Natural killer cell (primary cell): ENCODE data around the gene RENBP. TPM values are rescaled to one million over a fixed set of nuclear protein-coding genes. Genes with fewer than 3 reads are reported as not detected.
A peak's percentile ranks its signal among the peaks of the same experiment; 100 is the strongest.

Experiments used
- ATAC-seq, 3 donors: fragments of 150-1000 bp in 2 of 3; fragments of 200-7000 bp in 1 of 3; cut with Tn5 transposase; 1 replicate in 1 of 3; 2 replicates in 2 of 3; pipeline ENCODE4 v1.10.0; 2021; ENCODE audit warnings: mild to moderate bottlenecking in 2 of 3, moderate library complexity in 2 of 3
- DNase-seq, 2 donors: peaks; one replicate each; pipeline versions ENCODE4 v3.0.0 to v3.0.0-alpha.2; 2013 to 2021; ENCODE audit warnings: mixed read lengths in 1 of 2
- H3K27ac ChIP-seq: one replicate; pipeline ENCODE4 v1.5.1; 2013; ENCODE audit warnings: mild to moderate bottlenecking, low read length
- H3K27me3 ChIP-seq: one replicate; pipeline ENCODE4 v1.6.1; 2013; ENCODE audit warnings: low read length; ENCODE audit not compliant: control insufficient read depth, insufficient read depth
- H3K36me3 ChIP-seq: one replicate; pipeline ENCODE4 v1.6.1; 2013; ENCODE audit warnings: low read length; ENCODE audit not compliant: control insufficient read depth, insufficient read depth
- H3K4me1 ChIP-seq: one replicate; pipeline ENCODE4 v1.6.1; 2013; ENCODE audit warnings: low read length; ENCODE audit not compliant: control insufficient read depth, insufficient read depth
- H3K4me3 ChIP-seq: one replicate; pipeline ENCODE4 v1.5.1; 2013; ENCODE audit warnings: low read length
- H3K9me3 ChIP-seq: one replicate; pipeline ENCODE4 v1.6.1; 2013; ENCODE audit warnings: low read length; ENCODE audit not compliant: control insufficient read depth, insufficient read depth
- H3K27ac Mint-ChIP-seq, 2 donors: one replicate each; pipeline ENCODE4 v1.8.0; 2022; ENCODE audit warnings: mild to moderate bottlenecking in 2 of 2, mixed read lengths in 2 of 2, moderate library complexity in 1 of 2
- H3K27me3 Mint-ChIP-seq, 2 donors: one replicate each; pipeline ENCODE4 v1.8.0; 2022; ENCODE audit warnings: low read depth in 2 of 2, mixed read lengths in 2 of 2
- H3K36me3 Mint-ChIP-seq: one replicate; pipeline ENCODE4 v1.8.0; 2022; ENCODE audit warnings: mixed read lengths
- H3K4me1 Mint-ChIP-seq, 2 donors: one replicate each; pipeline ENCODE4 v1.8.0; 2022; ENCODE audit warnings: mixed read lengths in 2 of 2
- H3K4me3 Mint-ChIP-seq: one replicate; pipeline ENCODE4 v1.8.0; 2022; ENCODE audit warnings: mild to moderate bottlenecking, moderate library complexity, mixed read lengths
- H3K9me3 Mint-ChIP-seq, 2 donors: one replicate each; pipeline ENCODE4 v1.8.0; 2022; ENCODE audit warnings: mixed read lengths in 2 of 2
- CTCF ChIP-seq: fragments of 200-600 bp; IDR thresholded peaks from one replicate; pipeline ENCODE4 v1.8.0; 2022; ENCODE audit warnings: antibody characterized with exemption
- WGBS: methylation state at CpG from one replicate; pipeline ENCODE4 v1.1.7; 2013; ENCODE audit warnings: missing lambda C conversion rate; ENCODE audit not compliant: insufficient coverage; 5-methylcytosine and 5-hydroxymethylcytosine counted together
- intact Hi-C: fragments of 100-400 bp; cut with micrococcal nuclease; formaldehyde crosslinking; loops from one replicate; pipeline ENCODE4 v1.14.2; 2022
- total RNA-seq, 4 donors: library from RNA; stranded (reverse); fragments of 120-200 nt in 1 of 4; gene quantifications; one replicate each; pipeline versions ENCODE4 v1.2.3 to v1.2.4, GENCODE V29; 2013 to 2022

RENBP gene
- total RNA-seq, 3 donors from 2014 or later (not counting 1 experiment from before 2014, with no cell fraction given): 14.3 to 17.1 (median 15.2) TPM

GRCh38 chrX:153934148-153934761, 10.2 kb downstream of the RENBP start:
- peak; percentile 18 to 40 (median 27) for ATAC-seq
- no peaks in the 10 kb centered on the region for H3K27me3 ChIP-seq
- Mint-ChIP-seq H3K36me3 (no peaks in the 10 kb centered on the region), H3K4me1 (peaks cover 4 to 18% of the 10 kb centered on the region in 2 donors), H3K27ac (peak overlapping the region; percentile 50 to 64), H3K9me3 (no peaks in the 10 kb centered on the region), H3K4me3 (peak overlapping the region; percentile 86), H3K27me3 (no peaks in the 10 kb centered on the region)
- no peak for TF ChIP-seq CTCF
- peaks cover 21% of the 10 kb centered on the region for H3K4me1 ChIP-seq
- H3K4me3 ChIP-seq: peak overlapping the region; percentile 46
- no peak for DNase-seq
- intact Hi-C loops: no loop called here
- peaks cover 22% of the 10 kb centered on the region for H3K36me3 ChIP-seq
- 8% methylated on average over 32 of the region's 33 CpGs for WGBS
- H3K27ac ChIP-seq: no peak overlapping the region
- no peaks in the 10 kb centered on the region for H3K9me3 ChIP-seq

GRCh38 chrX:153933748-153934147, 10.7 kb downstream of the RENBP start:
- H3K27me3 ChIP-seq: no peaks in the 10 kb centered on the region
- intact Hi-C loops: no loop called here
- Mint-ChIP-seq H3K27me3 (no peaks in the 10 kb centered on the region), H3K9me3 (no peaks in the 10 kb centered on the region), H3K36me3 (no peaks in the 10 kb centered on the region), H3K4me3 (peak overlapping the region; percentile 86), H3K4me1 (peaks cover 4 to 18% of the 10 kb centered on the region in 2 donors), H3K27ac (peak overlapping the region; percentile 50 to 64)
- no peaks in the 10 kb centered on the region for H3K9me3 ChIP-seq
- H3K36me3 ChIP-seq: peaks cover 22% of the 10 kb centered on the region
- H3K27ac ChIP-seq: no peak overlapping the region
- no peak for TF ChIP-seq CTCF
- 47% methylated on average over 6 of the region's 7 CpGs for WGBS
- no peak overlapping the region for H3K4me3 ChIP-seq
- H3K4me1 ChIP-seq: peaks cover 27% of the 10 kb centered on the region
- ATAC-seq: no peak
- DNase-seq: no peak

GRCh38 chrX:153932220-153932915, 12.1 kb downstream of the RENBP start:
- peak overlapping the region; percentile 45 for H3K4me3 Mint-ChIP-seq
- H3K27ac ChIP-seq: no peak overlapping the region
- H3K4me3 ChIP-seq: no peak overlapping the region
- intact Hi-C loops: no loop called here
- H3K27ac Mint-ChIP-seq: no peak overlapping the region
- no peaks in the 10 kb centered on the region for H3K27me3 ChIP-seq
- H3K9me3 Mint-ChIP-seq: no peaks in the 10 kb centered on the region
- peaks cover 36% of the 10 kb centered on the region for H3K4me1 ChIP-seq
- WGBS: 90% methylated on average over 7 of the region's 13 CpGs
- H3K36me3 ChIP-seq: peaks cover 22% of the 10 kb centered on the region
- DNase-seq: no peak
- no peaks in the 10 kb centered on the region for H3K27me3 Mint-ChIP-seq
- H3K9me3 ChIP-seq: no peaks in the 10 kb centered on the region
- TF ChIP-seq CTCF: no peak
- peaks cover 9 to 28% of the 10 kb centered on the region in 2 donors for H3K4me1 Mint-ChIP-seq
- ATAC-seq: no peak
- H3K36me3 Mint-ChIP-seq: no peaks in the 10 kb centered on the region
